ENCODE results near the gene PRR14. TPM values are rescaled to one million over a fixed set of nuclear protein-coding genes. Genes with fewer than 3 reads are reported as not detected.
"Not testable (repeated sequence)": the region's sequence is repeated elsewhere in the genome, so short reads cannot be mapped to it uniquely, and the experiment has no call there.

PRR14 gene
- total and polyA plus RNA-seq, 3 experiments from 2014 or later: 29.7 to 92.5 (median 87.5) TPM

- H3K27me3 ChIP-seq (ENCODE audit: insufficient read depth, low read length, poor library complexity, severe bottlenecking); H3K4me3 ChIP-seq (ENCODE audit: low read length); H3K36me3 ChIP-seq (ENCODE audit: insufficient read depth, low read length); H3K36me3 Mint-ChIP-seq; H3K27me3 Mint-ChIP-seq; H3K4me3 Mint-ChIP-seq; DNase-seq; H3K27ac ChIP-seq (ENCODE audit: low read depth, low read length); H3K9me3 ChIP-seq (ENCODE audit: low read length); H3K27ac Mint-ChIP-seq; H3K9me3 Mint-ChIP-seq: not testable (repeated sequence)
- H3K4me1 ChIP-seq (ENCODE audit: insufficient read depth, low read length): peaks cover 16% of the 10 kb centered on the region
- ChIA-PET CTCF (interaction anchor here (0.8 to 1.8 kb wide), 7 partner anchors 8 to 102 kb away, joined by 3 to 11 read pairs (median 4); no protein-coding TSS in a partner anchor), POLR2A (interaction anchor here (0.7 kb wide), 1 partner anchor 13 kb away, joined by 5 read pairs; no protein-coding TSS in a partner anchor)
- peaks cover 14 to 17% (median 15%) of the 10 kb centered on the region in 3 donors for H3K4me1 Mint-ChIP-seq
Measured at GRCh38 chr16:30637139-30637538, 13.6 kb upstream of the PRR14 start.

GRCh38 chr16:30637944-30638343 is 12.8 kb upstream of the PRR14 start:
- Histone ChIP-seq H3K4me3 (ENCODE audit: low read length) (no peak overlapping the region), H3K4me1 (ENCODE audit: insufficient read depth, low read length) (peaks cover 16% of the 10 kb centered on the region), H3K27me3 (ENCODE audit: insufficient read depth, low read length, poor library complexity, severe bottlenecking) (no peaks in the 10 kb centered on the region), H3K36me3 (ENCODE audit: insufficient read depth, low read length) (no peaks in the 10 kb centered on the region), H3K9me3 (ENCODE audit: low read length) (no peaks in the 10 kb centered on the region), H3K27ac (ENCODE audit: low read depth, low read length) (no peak overlapping the region)
- Mint-ChIP-seq H3K4me3 (no peak overlapping the region), H3K9me3 (no peaks in the 10 kb centered on the region), H3K27me3 (peaks cover 0 to 2% of the 10 kb centered on the region in 2 donors), H3K4me1 (peaks cover 14 to 17% (median 15%) of the 10 kb centered on the region in 3 donors), H3K27ac (peak overlapping the region in 2 of 8 donors; percentile 67 to 79), H3K36me3 (peaks cover 0 to 2% (median 0%) of the 10 kb centered on the region in 3 donors)
- ChIA-PET CTCF (interaction anchor here (0.7 to 1.8 kb wide), 7 partner anchors 9 to 102 kb away, joined by 3 to 11 read pairs (median 4); no protein-coding TSS in a partner anchor), POLR2A (no interaction called here)
- no peak for DNase-seq

GRCh38 chr16:30641378-30641982 is 9.3 kb upstream of the PRR14 start:
- ChIA-PET CTCF (interaction anchor here (1.9 kb wide), 1 partner anchor 9 kb away, joined by 4 read pairs; the partner anchor contains the start of gene PRR14), POLR2A (interaction anchor here (2.4 kb wide), 1 partner anchor 9 kb away, joined by 10 read pairs; the partner anchor contains the start of gene PRR14)
- Mint-ChIP-seq H3K4me3 (no peak overlapping the region), H3K9me3 (no peaks in the 10 kb centered on the region), H3K36me3 (no peaks in the 10 kb centered on the region), H3K27ac (no peak overlapping the region), H3K27me3 (no peaks in the 10 kb centered on the region), H3K4me1 (no peaks in the 10 kb centered on the region)
- no peaks in the 10 kb centered on the region for H3K4me1 ChIP-seq (ENCODE audit: insufficient read depth, low read length)
- H3K27me3 ChIP-seq (ENCODE audit: insufficient read depth, low read length, poor library complexity, severe bottlenecking): no peaks in the 10 kb centered on the region
- no peaks in the 10 kb centered on the region for H3K9me3 ChIP-seq (ENCODE audit: low read length)
- no peaks in the 10 kb centered on the region for H3K36me3 ChIP-seq (ENCODE audit: insufficient read depth, low read length)
- no peak overlapping the region for H3K4me3 ChIP-seq (ENCODE audit: low read length)
- DNase-seq: no peak
- H3K27ac ChIP-seq (ENCODE audit: low read depth, low read length): no peak overlapping the region

GRCh38 chr16:30644334-30644830 is 6.4 kb upstream of the PRR14 start:
- ChIA-PET POLR2A (no interaction called here), CTCF (no interaction called here)
- H3K4me1 Mint-ChIP-seq: peaks cover 0 to 2% (median 0%) of the 10 kb centered on the region in 3 donors
- H3K27ac ChIP-seq (ENCODE audit: low read depth, low read length): no peak overlapping the region
- DNase-seq: no peak
- no peak overlapping the region for H3K27ac Mint-ChIP-seq
- no peaks in the 10 kb centered on the region for H3K36me3 ChIP-seq (ENCODE audit: insufficient read depth, low read length)
- H3K4me3 Mint-ChIP-seq: no peak overlapping the region
- H3K27me3 ChIP-seq (ENCODE audit: insufficient read depth, low read length, poor library complexity, severe bottlenecking): no peaks in the 10 kb centered on the region
- H3K4me3 ChIP-seq (ENCODE audit: low read length): no peak overlapping the region
- no peaks in the 10 kb centered on the region for H3K9me3 Mint-ChIP-seq
- peaks cover 1% of the 10 kb centered on the region for H3K4me1 ChIP-seq (ENCODE audit: insufficient read depth, low read length)
- no peaks in the 10 kb centered on the region for H3K27me3 Mint-ChIP-seq
- no peaks in the 10 kb centered on the region for H3K9me3 ChIP-seq (ENCODE audit: low read length)
- no peaks in the 10 kb centered on the region for H3K36me3 Mint-ChIP-seq

- Mint-ChIP-seq H3K27ac (no peak overlapping the region), H3K27me3 (no peaks in the 10 kb centered on the region)
- POLR2A ChIA-PET: no interaction called here
Measured at GRCh38 chr16:30645727-30646126, 5.0 kb upstream of the PRR14 start.

GRCh38 chr16:30647274-30647571 is 3.5 kb upstream of the PRR14 start:
- no peak overlapping the region for H3K4me3 Mint-ChIP-seq
- peaks cover 15% of the 10 kb centered on the region for H3K4me1 ChIP-seq (ENCODE audit: insufficient read depth, low read length)
- H3K4me3 ChIP-seq (ENCODE audit: low read length): no peak overlapping the region
- peaks cover 16 to 21% (median 17%) of the 10 kb centered on the region in 3 donors for H3K4me1 Mint-ChIP-seq
- no peak overlapping the region for H3K27ac Mint-ChIP-seq
- DNase-seq: no peak
- peaks cover 0 to 2% of the 10 kb centered on the region in 2 donors for H3K27me3 Mint-ChIP-seq
- no peaks in the 10 kb centered on the region for H3K27me3 ChIP-seq (ENCODE audit: insufficient read depth, low read length, poor library complexity, severe bottlenecking)
- H3K9me3 ChIP-seq (ENCODE audit: low read length): no peaks in the 10 kb centered on the region
- H3K36me3 Mint-ChIP-seq: peaks cover 0 to 14% (median 0%) of the 10 kb centered on the region in 3 donors
- H3K27ac ChIP-seq (ENCODE audit: low read depth, low read length): no peak overlapping the region
- no peaks in the 10 kb centered on the region for H3K36me3 ChIP-seq (ENCODE audit: insufficient read depth, low read length)
- ChIA-PET CTCF (no interaction called here), POLR2A (no interaction called here)
- no peaks in the 10 kb centered on the region for H3K9me3 Mint-ChIP-seq

More at GRCh38 chr16:30645727-30646126, 5.0 kb upstream of the PRR14 start:
- Histone ChIP-seq H3K9me3 (ENCODE audit: low read length) (no peaks in the 10 kb centered on the region), H3K4me1 (ENCODE audit: insufficient read depth, low read length) (peaks cover 10% of the 10 kb centered on the region), H3K27me3 (ENCODE audit: insufficient read depth, low read length, poor library complexity, severe bottlenecking) (no peaks in the 10 kb centered on the region), H3K4me3 (ENCODE audit: low read length) (no peak overlapping the region), H3K36me3 (ENCODE audit: insufficient read depth, low read length) (no peaks in the 10 kb centered on the region), H3K27ac (ENCODE audit: low read depth, low read length) (no peak overlapping the region)
- no peak for DNase-seq
- peaks cover 9 to 15% (median 10%) of the 10 kb centered on the region in 3 donors for H3K4me1 Mint-ChIP-seq
- CTCF ChIA-PET: no interaction called here
- H3K4me3 Mint-ChIP-seq: no peak overlapping the region
- peaks cover 0 to 2% (median 0%) of the 10 kb centered on the region in 3 donors for H3K36me3 Mint-ChIP-seq
- no peaks in the 10 kb centered on the region for H3K9me3 Mint-ChIP-seq

- Mint-ChIP-seq H3K27me3 (peaks cover 0 to 2% of the 10 kb centered on the region in 2 donors), H3K9me3 (no peaks in the 10 kb centered on the region), H3K4me3 (peak overlapping the region; percentile 92 to 100 (median 99)), H3K4me1 (peaks cover 23 to 31% (median 26%) of the 10 kb centered on the region in 3 donors), H3K27ac (peak overlapping the region; percentile 95 to 99 (median 98)), H3K36me3 (peaks cover 0 to 39% (median 0%) of the 10 kb centered on the region in 3 donors)
- H3K4me3 ChIP-seq (ENCODE audit: low read length): peak overlapping the region; percentile 100
- no peaks in the 10 kb centered on the region for H3K27me3 ChIP-seq (ENCODE audit: insufficient read depth, low read length, poor library complexity, severe bottlenecking)
- peaks cover 18% of the 10 kb centered on the region for H3K36me3 ChIP-seq (ENCODE audit: insufficient read depth, low read length)
- ChIA-PET CTCF (interaction anchor here (0.9 to 2.7 kb wide), 12 partner anchors 8 to 114 kb away, joined by 3 to 25 read pairs (median 4); partner anchors contain the start of genes FBRS and ZNF747), POLR2A (interaction anchor here (0.5 to 2.4 kb wide), 16 partner anchors 8 to 584 kb away, joined by 3 to 37 read pairs (median 5); partner anchors contain the start of genes ALDOA, FBRS, TBC1D10B and ZNF688)
- no peaks in the 10 kb centered on the region for H3K9me3 ChIP-seq (ENCODE audit: low read length)
- DNase-seq: peak in 2 of 5 donors; percentile 38 to 46
- peaks cover 20% of the 10 kb centered on the region for H3K4me1 ChIP-seq (ENCODE audit: insufficient read depth, low read length)
- H3K27ac ChIP-seq (ENCODE audit: low read depth, low read length): peak overlapping the region; percentile 91
Measured at GRCh38 chr16:30649725-30650368, 913 bp upstream of the PRR14 start.
